GM23338 (cell line): Measurements from ENCODE around the gene SOD1.

ENCODE experiments used
- CREB1 ChIP-seq: fragments of 250-450 bp; sonication (Bioruptor Pico); IDR thresholded peaks from 2 replicates; pipeline ENCODE4 v1.5.0; 2020; ENCODE audit warnings: low read depth, mild to moderate bottlenecking, moderate library complexity
- EZH2 ChIP-seq: fragments of 200-600 bp; sonication (generic); IDR thresholded peaks from one replicate; pipeline ENCODE4 v1.8.0; 2017; ENCODE audit warnings: antibody characterized with exemption, mild to moderate bottlenecking, low read depth; ENCODE audit not compliant: unreplicated experiment
- EZH2phosphoT487 ChIP-seq: fragments of 200-600 bp; sonication (generic); IDR thresholded peaks from one replicate; pipeline ENCODE4 v1.8.1; 2018; ENCODE audit warnings: antibody characterized with exemption; ENCODE audit not compliant: unreplicated experiment
- NANOG ChIP-seq: IDR thresholded peaks from 2 replicates; pipeline ENCODE4 v1.6.1; 2016; ENCODE audit warnings: antibody characterized with exemption, borderline replicate concordance
- STAT1 ChIP-seq: IDR thresholded peaks from one replicate; pipeline ENCODE4 v1.6.1; 2016; ENCODE audit warnings: antibody characterized with exemption; ENCODE audit not compliant: unreplicated experiment
- TF ChIP-seq, protein P1 (sequence below), 2 experiments: fragments of 200-600 bp in 1 of 2; sonication (generic) in 1 of 2; conservative IDR thresholded peaks; 2 replicates each; pipeline versions ENCODE4 v1.5.1 to v1.6.1; 2016 to 2017; ENCODE audit warnings: antibody characterized with exemption in 2 of 2, low read depth in 2 of 2, mild to moderate bottlenecking in 2 of 2, moderate library complexity in 1 of 2
- TF ChIP-seq, protein P2 (sequence below): IDR thresholded peaks from one replicate; pipeline ENCODE4 v1.6.1; 2018; ENCODE audit warnings: antibody characterized with exemption; ENCODE audit not compliant: unreplicated experiment
- TF ChIP-seq, protein P3 (sequence below): IDR thresholded peaks from 2 replicates; pipeline ENCODE4 v1.6.1; 2016; ENCODE audit warnings: antibody characterized with exemption

DNA sequence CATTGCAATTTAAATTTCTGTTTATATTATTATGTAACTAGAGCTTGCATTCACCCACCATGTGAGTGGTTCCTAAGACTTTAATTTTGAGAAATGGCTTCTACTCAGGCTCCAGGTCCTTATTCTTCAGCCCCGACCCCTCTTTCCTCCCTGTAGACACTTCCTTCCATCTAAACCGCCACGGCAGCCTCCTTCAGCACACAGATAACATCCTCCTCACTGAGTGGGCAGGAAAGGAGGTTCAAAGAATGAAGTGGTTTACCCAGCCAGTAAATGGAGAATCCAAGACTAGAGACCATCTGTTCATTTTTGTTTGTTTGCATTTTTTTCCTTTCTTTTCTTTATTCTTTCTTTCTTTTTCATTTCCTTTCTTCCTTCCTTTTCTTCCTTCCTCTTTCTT is 37.1 kb upstream of the SOD1 start:
- TF ChIP-seq EZH2phosphoT487 (no peak), EZH2 (no peak), STAT1 (no peak), CREB1 (CRISPR knock-in tag) (no peak), NANOG (no peak)
- TF ChIP-seq, protein P1, sequence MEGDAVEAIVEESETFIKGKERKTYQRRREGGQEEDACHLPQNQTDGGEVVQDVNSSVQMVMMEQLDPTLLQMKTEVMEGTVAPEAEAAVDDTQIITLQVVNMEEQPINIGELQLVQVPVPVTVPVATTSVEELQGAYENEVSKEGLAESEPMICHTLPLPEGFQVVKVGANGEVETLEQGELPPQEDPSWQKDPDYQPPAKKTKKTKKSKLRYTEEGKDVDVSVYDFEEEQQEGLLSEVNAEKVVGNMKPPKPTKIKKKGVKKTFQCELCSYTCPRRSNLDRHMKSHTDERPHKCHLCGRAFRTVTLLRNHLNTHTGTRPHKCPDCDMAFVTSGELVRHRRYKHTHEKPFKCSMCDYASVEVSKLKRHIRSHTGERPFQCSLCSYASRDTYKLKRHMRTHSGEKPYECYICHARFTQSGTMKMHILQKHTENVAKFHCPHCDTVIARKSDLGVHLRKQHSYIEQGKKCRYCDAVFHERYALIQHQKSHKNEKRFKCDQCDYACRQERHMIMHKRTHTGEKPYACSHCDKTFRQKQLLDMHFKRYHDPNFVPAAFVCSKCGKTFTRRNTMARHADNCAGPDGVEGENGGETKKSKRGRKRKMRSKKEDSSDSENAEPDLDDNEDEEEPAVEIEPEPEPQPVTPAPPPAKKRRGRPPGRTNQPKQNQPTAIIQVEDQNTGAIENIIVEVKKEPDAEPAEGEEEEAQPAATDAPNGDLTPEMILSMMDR (conservative IDR thresholded peaks at IDR 0.05; ENCODE audit: low read depth in 2 of 2), result no peak
- TF ChIP-seq, protein P2, sequence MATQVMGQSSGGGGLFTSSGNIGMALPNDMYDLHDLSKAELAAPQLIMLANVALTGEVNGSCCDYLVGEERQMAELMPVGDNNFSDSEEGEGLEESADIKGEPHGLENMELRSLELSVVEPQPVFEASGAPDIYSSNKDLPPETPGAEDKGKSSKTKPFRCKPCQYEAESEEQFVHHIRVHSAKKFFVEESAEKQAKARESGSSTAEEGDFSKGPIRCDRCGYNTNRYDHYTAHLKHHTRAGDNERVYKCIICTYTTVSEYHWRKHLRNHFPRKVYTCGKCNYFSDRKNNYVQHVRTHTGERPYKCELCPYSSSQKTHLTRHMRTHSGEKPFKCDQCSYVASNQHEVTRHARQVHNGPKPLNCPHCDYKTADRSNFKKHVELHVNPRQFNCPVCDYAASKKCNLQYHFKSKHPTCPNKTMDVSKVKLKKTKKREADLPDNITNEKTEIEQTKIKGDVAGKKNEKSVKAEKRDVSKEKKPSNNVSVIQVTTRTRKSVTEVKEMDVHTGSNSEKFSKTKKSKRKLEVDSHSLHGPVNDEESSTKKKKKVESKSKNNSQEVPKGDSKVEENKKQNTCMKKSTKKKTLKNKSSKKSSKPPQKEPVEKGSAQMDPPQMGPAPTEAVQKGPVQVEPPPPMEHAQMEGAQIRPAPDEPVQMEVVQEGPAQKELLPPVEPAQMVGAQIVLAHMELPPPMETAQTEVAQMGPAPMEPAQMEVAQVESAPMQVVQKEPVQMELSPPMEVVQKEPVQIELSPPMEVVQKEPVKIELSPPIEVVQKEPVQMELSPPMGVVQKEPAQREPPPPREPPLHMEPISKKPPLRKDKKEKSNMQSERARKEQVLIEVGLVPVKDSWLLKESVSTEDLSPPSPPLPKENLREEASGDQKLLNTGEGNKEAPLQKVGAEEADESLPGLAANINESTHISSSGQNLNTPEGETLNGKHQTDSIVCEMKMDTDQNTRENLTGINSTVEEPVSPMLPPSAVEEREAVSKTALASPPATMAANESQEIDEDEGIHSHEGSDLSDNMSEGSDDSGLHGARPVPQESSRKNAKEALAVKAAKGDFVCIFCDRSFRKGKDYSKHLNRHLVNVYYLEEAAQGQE, result no peak
- TF ChIP-seq, protein P3, sequence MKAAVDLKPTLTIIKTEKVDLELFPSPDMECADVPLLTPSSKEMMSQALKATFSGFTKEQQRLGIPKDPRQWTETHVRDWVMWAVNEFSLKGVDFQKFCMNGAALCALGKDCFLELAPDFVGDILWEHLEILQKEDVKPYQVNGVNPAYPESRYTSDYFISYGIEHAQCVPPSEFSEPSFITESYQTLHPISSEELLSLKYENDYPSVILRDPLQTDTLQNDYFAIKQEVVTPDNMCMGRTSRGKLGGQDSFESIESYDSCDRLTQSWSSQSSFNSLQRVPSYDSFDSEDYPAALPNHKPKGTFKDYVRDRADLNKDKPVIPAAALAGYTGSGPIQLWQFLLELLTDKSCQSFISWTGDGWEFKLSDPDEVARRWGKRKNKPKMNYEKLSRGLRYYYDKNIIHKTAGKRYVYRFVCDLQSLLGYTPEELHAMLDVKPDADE, result no peak
